Measurements from ENCODE around the gene CLCN6. TPM values are rescaled to one million over a fixed set of nuclear protein-coding genes. Genes with fewer than 3 reads are reported as not detected.

CLCN6 gene
- total RNA-seq, 1 donor from 2014 or later = 94.3 TPM

GRCh38 chr1:11761988-11762406 is 44.0 kb upstream of the CLCN6 start, which contains the start of gene C1orf167:
Gene C1orf167, plus strand, starts transcription at chr1:11762193. Its CDS starts 2,208 bp downstream, at chr1:11764401.
- Mint-ChIP-seq H3K27ac (ENCODE audit: unreplicated experiment) (no peak within 1 kb of the TSS), H3K4me3 (ENCODE audit: unreplicated experiment) (no peak within 1 kb of the TSS), H3K27me3 (ENCODE audit: unreplicated experiment) (peaks cover 14% of the 10 kb centered on the region), H3K4me1 (ENCODE audit: low read depth, unreplicated experiment) (peaks cover 4% of the 10 kb centered on the region), H3K36me3 (ENCODE audit: unreplicated experiment) (peaks cover 8% of the 10 kb centered on the region), H3K9me3 (ENCODE audit: unreplicated experiment) (peaks cover 2% of the 10 kb centered on the region)
- no peak for DNase-seq
- TF ChIP-seq CTCF (IDR thresholded peaks at IDR 0.05; ENCODE audit: partially characterized antibody, unreplicated experiment) = no peak

DNA sequence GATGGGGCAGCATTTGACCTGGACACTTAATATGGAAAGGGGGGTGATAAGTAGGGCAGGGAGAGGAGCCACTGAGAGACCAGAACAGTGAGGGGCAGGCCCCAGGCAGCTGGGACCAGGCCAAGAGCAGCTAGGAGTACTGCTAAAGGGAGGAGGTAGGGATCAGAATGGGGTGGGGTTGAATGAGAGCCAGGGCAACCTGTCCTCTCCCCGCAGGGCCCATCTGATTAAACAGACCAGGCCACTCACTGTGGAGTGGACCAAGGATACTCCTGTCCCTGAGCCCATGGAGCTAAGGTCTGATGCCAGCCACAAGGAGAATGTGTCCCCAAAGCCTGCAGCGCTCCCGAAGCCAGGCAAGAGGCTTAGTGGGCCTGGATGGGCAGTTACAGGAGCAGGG is 41.9 kb upstream of the CLCN6 start:
- DNase-seq = no peak
- peaks cover 16% of the 10 kb centered on the region for H3K27me3 Mint-ChIP-seq (ENCODE audit: unreplicated experiment)
- no peak for TF ChIP-seq CTCF (IDR thresholded peaks at IDR 0.05; ENCODE audit: partially characterized antibody, unreplicated experiment)
- H3K36me3 Mint-ChIP-seq (ENCODE audit: unreplicated experiment) = peaks cover 5% of the 10 kb centered on the region
- peaks cover 2% of the 10 kb centered on the region for H3K9me3 Mint-ChIP-seq (ENCODE audit: unreplicated experiment)
- no peak overlapping the region for H3K4me3 Mint-ChIP-seq (ENCODE audit: unreplicated experiment)
- H3K27ac Mint-ChIP-seq (ENCODE audit: unreplicated experiment) = no peak overlapping the region
- peaks cover 6% of the 10 kb centered on the region for H3K4me1 Mint-ChIP-seq (ENCODE audit: low read depth, unreplicated experiment)

GRCh38 chr1:11764519-11764918 is 41.5 kb upstream of the CLCN6 start:
- H3K9me3 Mint-ChIP-seq (ENCODE audit: unreplicated experiment) = peaks cover 2% of the 10 kb centered on the region
- H3K36me3 Mint-ChIP-seq (ENCODE audit: unreplicated experiment) = peaks cover 5% of the 10 kb centered on the region
- peaks cover 6% of the 10 kb centered on the region for H3K4me1 Mint-ChIP-seq (ENCODE audit: low read depth, unreplicated experiment)
- H3K27ac Mint-ChIP-seq (ENCODE audit: unreplicated experiment) = no peak overlapping the region
- peaks cover 15% of the 10 kb centered on the region for H3K27me3 Mint-ChIP-seq (ENCODE audit: unreplicated experiment)
- DNase-seq = no peak
- TF ChIP-seq CTCF (IDR thresholded peaks at IDR 0.05; ENCODE audit: partially characterized antibody, unreplicated experiment) = no peak
- H3K4me3 Mint-ChIP-seq (ENCODE audit: unreplicated experiment) = no peak overlapping the region

DNA sequence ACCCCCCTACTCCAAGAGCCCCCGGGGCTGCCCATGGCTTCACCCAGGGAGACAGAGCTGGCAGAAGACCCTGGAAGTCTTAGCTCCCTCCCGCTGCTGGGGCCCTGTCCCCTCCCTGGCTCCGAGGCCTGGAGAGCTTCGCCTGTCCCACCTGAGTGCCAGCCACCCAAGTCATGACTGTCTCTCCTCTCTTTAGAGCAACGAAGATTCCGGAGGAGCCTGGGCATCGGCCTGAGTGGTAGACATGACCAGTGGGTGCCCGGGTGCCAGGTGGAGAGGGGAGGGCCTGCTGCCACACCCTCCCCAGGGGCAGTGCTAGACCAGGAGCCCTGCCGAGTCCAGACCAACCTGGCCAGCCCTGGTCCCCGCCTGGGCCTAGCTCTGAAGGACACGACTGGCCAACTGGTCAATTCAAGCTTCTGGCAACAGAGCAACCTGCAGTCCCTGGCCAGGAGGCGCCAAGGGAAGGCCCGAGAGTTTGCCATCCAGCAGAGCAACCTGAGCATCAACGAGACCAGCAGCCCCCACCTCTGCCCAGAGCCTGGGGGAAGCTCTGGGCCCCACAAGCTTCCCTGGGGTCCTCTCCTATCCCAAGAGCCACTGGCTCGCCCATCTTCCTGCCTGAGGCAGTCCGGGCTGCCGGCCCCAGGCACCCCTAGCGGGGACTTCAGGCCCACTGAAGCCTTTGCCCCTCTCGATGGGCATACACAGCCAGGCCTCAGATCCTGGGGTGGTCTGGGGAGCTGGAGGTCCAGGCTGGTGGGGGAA is 40.1 kb upstream of the CLCN6 start:
- H3K27ac Mint-ChIP-seq (ENCODE audit: unreplicated experiment) = no peak overlapping the region

More for the DNA sequence above, 40.1 kb upstream of the CLCN6 start:
- peaks cover 12% of the 10 kb centered on the region for H3K27me3 Mint-ChIP-seq (ENCODE audit: unreplicated experiment)
- no peak for DNase-seq
- no peak overlapping the region for H3K4me3 Mint-ChIP-seq (ENCODE audit: unreplicated experiment)
- TF ChIP-seq CTCF (IDR thresholded peaks at IDR 0.05; ENCODE audit: partially characterized antibody, unreplicated experiment) = no peak
- H3K4me1 Mint-ChIP-seq (ENCODE audit: low read depth, unreplicated experiment) = peaks cover 6% of the 10 kb centered on the region
- peaks cover 5% of the 10 kb centered on the region for H3K36me3 Mint-ChIP-seq (ENCODE audit: unreplicated experiment)
- peaks cover 2% of the 10 kb centered on the region for H3K9me3 Mint-ChIP-seq (ENCODE audit: unreplicated experiment)
